HEK293 (cell line): ENCODE measurements around the gene GRAMD4.

Experiments
- CTCF ChIA-PET: fragments of 350-600 bp; formaldehyde crosslinking; extraction: SDS; loops from one replicate; lab custom pipeline; 2021; ENCODE audit warnings: antibody characterized with exemption; lab: Yijun Ruan, JAX
- POLR2A ChIA-PET: fragments of 300-600 bp; formaldehyde crosslinking; extraction: SDS; loops from one replicate; lab custom pipeline; 2020; ENCODE audit warnings: antibody characterized with exemption, inconsistent platforms; lab: Yijun Ruan, JAX
- H3K27ac ChIP-seq: fragments of 200-500 bp; sonication (Bioruptor generic); 2 replicates; pipeline ENCODE4 v1.5.1; 2014; ENCODE audit warnings: low read depth, low read length, control low read depth, inconsistent platforms; ENCODE audit errors: extremely low read depth
- H3K36me3 ChIP-seq, 2 experiments: fragments of 200-500 bp in 1 of 2; sonication (Bioruptor generic) in 1 of 2; 1 replicate in 1 of 2; 2 replicates in 1 of 2; pipeline ENCODE4 v1.5.1; 2014 to 2017; ENCODE audit warnings: inconsistent platforms in 2 of 2, low read length in 2 of 2; ENCODE audit not compliant: control insufficient read depth in 2 of 2, insufficient read depth in 1 of 2
- H3K4me1 ChIP-seq: fragments of 200-500 bp; sonication (Bioruptor generic); 2 replicates; pipeline ENCODE4 v1.5.1; 2014; ENCODE audit warnings: mild to moderate bottlenecking, low read length, inconsistent platforms; ENCODE audit not compliant: control insufficient read depth, insufficient read depth
- H3K4me3 ChIP-seq: 2 replicates; pipeline ENCODE4 v1.5.1; 2011; ENCODE audit warnings: low read depth, mild to moderate bottlenecking, control low read depth, low read length, moderate library complexity
- H3K9me3 ChIP-seq: fragments of 200-500 bp; sonication (Bioruptor generic); 2 replicates; pipeline ENCODE4 v1.5.1; 2014; ENCODE audit warnings: low read depth, low read length, inconsistent platforms; ENCODE audit not compliant: control insufficient read depth, insufficient read depth
- GLIS1 ChIP-seq: fragments of 450-650 bp; formaldehyde crosslinking; IDR thresholded peaks from 2 replicates; pipeline ENCODE4 v1.5.1; 2016; ENCODE audit warnings: missing biosample characterization, missing genetic modification characterization
- GLIS2 ChIP-seq: fragments of 450-650 bp; formaldehyde crosslinking; IDR thresholded peaks from 2 replicates; pipeline ENCODE4 v1.5.1; 2016; ENCODE audit warnings: missing biosample characterization, missing genetic modification characterization
- KLF1 ChIP-seq: fragments of 450-650 bp; formaldehyde crosslinking; IDR thresholded peaks from 2 replicates; pipeline ENCODE4 v1.5.1; 2016; ENCODE audit warnings: missing biosample characterization, missing genetic modification characterization
- KLF10 ChIP-seq: fragments of 450-650 bp; IDR thresholded peaks from 2 replicates; pipeline ENCODE4 v1.5.1; 2018; ENCODE audit warnings: missing biosample characterization, mild to moderate bottlenecking, missing genetic modification characterization
- RBAK ChIP-seq: fragments of 450-650 bp; formaldehyde crosslinking; IDR thresholded peaks from 2 replicates; pipeline ENCODE4 v1.5.1; 2016; ENCODE audit warnings: missing biosample characterization, missing genetic modification characterization
- REST ChIP-seq: fragments of 450-650 bp; formaldehyde crosslinking; IDR thresholded peaks from 2 replicates; pipeline ENCODE4 v1.5.1; 2016; ENCODE audit warnings: missing biosample characterization, missing genetic modification characterization
- SETDB1 ChIP-seq: IDR thresholded peaks from one replicate; pipeline ENCODE4 v1.6.1; 2017; ENCODE audit warnings: mild to moderate bottlenecking, low read length, moderate library complexity, mixed read lengths; ENCODE audit not compliant: insufficient read length
- ZBTB48 ChIP-seq: fragments of 450-650 bp; formaldehyde crosslinking; IDR thresholded peaks from 2 replicates; pipeline ENCODE4 v1.5.1; 2016; ENCODE audit warnings: missing biosample characterization, missing genetic modification characterization
- ZNF121 ChIP-seq: fragments of 450-650 bp; formaldehyde crosslinking; IDR thresholded peaks from 2 replicates; pipeline ENCODE4 v1.5.1; 2016; ENCODE audit warnings: missing biosample characterization, missing genetic modification characterization
- ZNF138 ChIP-seq: fragments of 450-650 bp; formaldehyde crosslinking; IDR thresholded peaks from 2 replicates; pipeline ENCODE4 v1.5.1; 2016; ENCODE audit warnings: missing biosample characterization, missing genetic modification characterization, borderline replicate concordance
- ZNF155 ChIP-seq: fragments of 450-650 bp; formaldehyde crosslinking; IDR thresholded peaks from 2 replicates; pipeline ENCODE4 v1.5.1; 2016; ENCODE audit warnings: missing biosample characterization, missing genetic modification characterization
- ZNF175 ChIP-seq: fragments of 450-650 bp; formaldehyde crosslinking; IDR thresholded peaks from 2 replicates; pipeline ENCODE4 v1.5.1; 2016; ENCODE audit warnings: missing biosample characterization, missing genetic modification characterization
- ZNF184 ChIP-seq: fragments of 450-650 bp; IDR thresholded peaks from 2 replicates; pipeline ENCODE4 v1.5.1; 2018; ENCODE audit warnings: missing biosample characterization, mild to moderate bottlenecking, missing genetic modification characterization
- ZNF223 ChIP-seq: fragments of 450-650 bp; formaldehyde crosslinking; IDR thresholded peaks from 2 replicates; pipeline ENCODE4 v1.5.1; 2016; ENCODE audit warnings: missing biosample characterization, missing genetic modification characterization
- ZNF23 ChIP-seq: fragments of 450-650 bp; formaldehyde crosslinking; IDR thresholded peaks from 2 replicates; pipeline ENCODE4 v1.5.1; 2016; ENCODE audit warnings: missing biosample characterization, missing genetic modification characterization, borderline replicate concordance
- ZNF280D ChIP-seq: fragments of 450-650 bp; formaldehyde crosslinking; IDR thresholded peaks from 2 replicates; pipeline ENCODE4 v1.5.1; 2016; ENCODE audit warnings: missing biosample characterization, missing genetic modification characterization
- ZNF292 ChIP-seq: fragments of 450-650 bp; formaldehyde crosslinking; IDR thresholded peaks from 2 replicates; pipeline ENCODE4 v1.5.1; 2016; ENCODE audit warnings: low read depth, missing biosample characterization, missing genetic modification characterization, borderline replicate concordance
- ZNF341 ChIP-seq: fragments of 450-650 bp; formaldehyde crosslinking; IDR thresholded peaks from 2 replicates; pipeline ENCODE4; 2016; ENCODE audit warnings: low read depth, missing biosample characterization, missing genetic modification characterization
- ZNF423 ChIP-seq: fragments of 450-650 bp; formaldehyde crosslinking; IDR thresholded peaks from 2 replicates; pipeline ENCODE4 v1.5.1; 2016; ENCODE audit warnings: missing biosample characterization, missing genetic modification characterization
- ZNF658 ChIP-seq: fragments of 450-650 bp; formaldehyde crosslinking; IDR thresholded peaks from 2 replicates; pipeline ENCODE4; 2016; ENCODE audit warnings: missing biosample characterization, missing genetic modification characterization
- ZNF664 ChIP-seq: fragments of 450-650 bp; formaldehyde crosslinking; IDR thresholded peaks from 2 replicates; pipeline ENCODE4 v1.5.1; 2016; ENCODE audit warnings: missing biosample characterization, missing genetic modification characterization
- ZNF704 ChIP-seq: fragments of 450-650 bp; formaldehyde crosslinking; IDR thresholded peaks from 2 replicates; pipeline ENCODE4 v1.5.1; 2016; ENCODE audit warnings: missing biosample characterization, missing genetic modification characterization
- ZNF843 ChIP-seq: fragments of 450-650 bp; formaldehyde crosslinking; IDR thresholded peaks from 2 replicates; pipeline ENCODE4 v1.5.1; 2016; ENCODE audit warnings: missing biosample characterization, missing genetic modification characterization

The GRAMD4 gene

GRCh38 chr22:46587061-46587460, 33.1 kb upstream of the GRAMD4 start (continued):
- TF ChIP-seq ZNF23 (tag by site-specific recombination) (no peak), SETDB1 (no peak)

GRCh38 chr22:46587492-46588278, 32.5 kb upstream of the GRAMD4 start:
- no peaks in the 10 kb centered on the region for H3K36me3 ChIP-seq
- peaks cover 9% of the 10 kb centered on the region for H3K4me1 ChIP-seq
- TF ChIP-seq GLIS2 (tag by site-specific recombination) (0 out of 2 replicates have a peak, but pooled peaks have one; percentile 18), REST (tag by site-specific recombination) (no peak), ZNF423 (no peak), ZNF121 (tag by site-specific recombination) (no peak), ZNF341 (no peak), ZNF664 (tag by site-specific recombination) (no peak), ZNF155 (tag by site-specific recombination) (no peak), ZNF175 (tag by site-specific recombination) (no peak), ZBTB48 (tag by site-specific recombination) (no peak), RBAK (no peak), ZNF704 (tag by site-specific recombination) (no peak), ZNF223 (no peak), GLIS1 (tag by site-specific recombination) (peak; percentile 78), ZNF138 (tag by site-specific recombination) (no peak), ZNF292 (tag by site-specific recombination) (no peak), ZNF280D (tag by site-specific recombination) (no peak), ZNF843 (no peak), ZNF184 (tag by site-specific recombination) (no peak), KLF1 (tag by site-specific recombination) (0 out of 2 replicates have a peak, but pooled peaks have one; percentile 27), ZNF658 (tag by site-specific recombination) (no peak), KLF10 (no peak)
- no peaks in the 10 kb centered on the region for H3K9me3 ChIP-seq
- ChIA-PET POLR2A (no interaction called here), CTCF (interaction anchor here (1.6 kb wide), 1 partner anchor 24 kb away, joined by 7 read pairs; no protein-coding TSS in a partner anchor)
- H3K4me3 ChIP-seq: no peak overlapping the region
- H3K27ac ChIP-seq: no peak overlapping the region
